Fibroblast of skin of right quadriceps (primary cell): ENCODE data around the gene ITGBL1.

Experiments used
- DNase-seq: peaks from one replicate; pipeline ENCODE4 v3.0.0-alpha.2; 2013

ITGBL1 gene

DNA sequence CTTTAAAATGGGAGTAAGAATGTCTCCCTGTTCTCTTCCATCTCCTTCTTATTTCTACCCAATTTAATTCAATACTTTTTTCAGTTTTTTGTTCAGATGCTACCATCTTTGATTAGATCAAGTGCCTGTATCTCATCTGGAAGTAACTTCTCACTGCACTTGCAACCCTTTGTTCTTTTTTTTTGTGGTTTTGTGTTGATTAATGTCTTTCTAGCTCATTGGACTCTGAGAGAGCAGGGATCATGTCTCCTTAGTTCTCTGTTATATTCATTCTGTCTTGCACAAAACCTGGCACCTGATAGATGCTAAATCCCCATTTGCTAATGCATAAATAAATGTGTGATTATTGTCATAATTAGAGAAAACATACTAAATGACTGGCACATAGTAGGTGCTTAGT lies 834 bp upstream of the ITGBL1 start:
- no peak for DNase-seq

DNA sequence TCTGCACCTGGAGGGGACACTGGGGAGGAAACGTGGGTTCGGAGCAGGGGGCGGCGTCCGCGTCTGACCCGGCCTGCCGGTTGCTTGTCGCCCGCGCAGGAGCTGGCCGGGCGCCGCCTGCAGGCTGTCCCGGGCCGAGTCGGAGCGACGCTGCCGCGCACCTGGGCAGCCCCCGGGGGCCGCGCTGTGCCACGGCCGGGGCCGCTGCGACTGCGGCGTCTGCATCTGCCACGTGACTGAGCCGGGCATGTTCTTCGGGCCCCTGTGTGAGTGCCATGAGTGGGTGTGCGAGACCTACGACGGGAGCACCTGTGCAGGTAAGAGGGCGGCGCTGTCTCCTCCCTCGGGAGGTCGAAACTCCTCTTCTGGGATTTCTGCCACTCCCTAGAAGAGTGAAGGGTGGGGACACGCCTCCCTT lies 1.3 kb downstream of the ITGBL1 start:
- no peak for DNase-seq

DNA sequence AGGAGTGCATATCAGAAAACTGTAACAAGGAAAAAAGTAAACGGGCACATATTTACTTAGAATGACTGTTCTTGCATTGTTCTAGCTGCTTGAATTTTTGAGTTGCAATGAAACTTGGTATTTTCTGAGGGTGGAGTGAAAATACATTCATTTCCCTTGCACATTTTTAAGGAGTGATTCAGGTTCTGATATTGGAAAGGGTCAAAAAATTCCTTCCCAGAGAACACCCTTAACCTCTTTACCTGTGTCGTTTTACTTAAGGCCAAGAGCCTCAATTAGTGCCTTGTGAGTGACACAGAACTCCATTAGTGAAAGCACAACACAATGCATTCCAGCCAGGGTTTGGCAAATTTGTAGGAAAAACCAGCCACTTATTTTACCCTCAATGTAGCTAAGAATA lies 2.3 kb downstream of the ITGBL1 start:
- peak; percentile 49 for DNase-seq

DNA sequence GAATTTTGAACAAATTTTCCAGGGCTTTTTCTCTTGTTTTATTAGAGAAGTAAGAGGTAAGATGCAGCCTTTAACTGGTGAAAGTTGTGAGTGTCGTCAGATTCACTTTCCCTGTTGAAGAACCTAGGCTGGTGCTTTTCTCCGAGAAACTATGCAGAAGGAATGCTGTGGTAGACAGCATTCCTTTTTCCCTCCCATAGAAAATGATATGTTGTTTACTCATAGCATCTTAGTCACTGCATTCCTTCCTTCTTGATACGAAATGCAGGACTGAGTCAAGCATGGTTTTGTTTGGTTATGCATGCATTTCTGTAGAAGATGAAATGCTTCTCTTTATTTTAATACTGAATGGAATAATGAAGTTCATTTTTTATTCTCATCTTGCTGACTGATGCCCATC lies 3.4 kb downstream of the ITGBL1 start:
- peak; percentile 94 for DNase-seq

DNA sequence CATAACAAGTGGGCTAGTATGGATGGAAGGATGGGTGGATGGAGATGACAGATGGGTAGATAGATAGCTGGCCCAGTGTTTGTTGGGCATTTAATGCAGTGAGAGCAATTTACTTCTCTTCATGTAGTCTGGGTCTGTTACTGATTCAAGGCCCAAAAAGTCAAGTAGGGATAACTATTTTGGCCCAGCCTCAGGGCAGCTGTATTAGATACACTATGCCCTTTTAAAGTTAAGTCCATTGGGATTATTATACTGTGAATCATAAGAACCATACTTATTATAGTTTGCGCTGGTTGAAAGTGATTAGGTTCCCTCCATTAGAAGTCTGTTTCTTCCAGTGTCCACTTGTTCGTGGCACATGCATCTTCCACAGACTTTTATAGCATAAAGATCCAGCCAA lies 4.7 kb downstream of the ITGBL1 start:
- no peak for DNase-seq

DNA sequence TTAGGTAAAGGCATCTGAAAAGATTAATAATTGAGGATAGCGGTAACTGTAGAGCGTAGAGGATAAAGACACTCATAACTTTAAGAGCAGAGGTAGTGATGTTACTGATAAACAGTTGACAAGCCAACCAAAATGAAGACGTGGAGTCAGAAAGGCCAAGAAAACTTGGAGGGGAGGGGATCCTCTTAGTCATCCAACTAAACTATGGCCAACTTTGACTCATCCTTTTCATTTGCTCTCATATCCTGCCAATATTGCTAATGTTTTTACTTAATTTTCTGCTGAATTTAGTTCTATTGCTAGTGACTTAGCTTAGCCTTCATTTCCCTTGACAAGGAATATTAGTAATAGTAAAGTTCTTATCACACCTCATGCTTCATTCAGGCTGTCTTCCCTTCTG lies 13.4 kb downstream of the ITGBL1 start:
- peak; percentile 61 for DNase-seq

DNA sequence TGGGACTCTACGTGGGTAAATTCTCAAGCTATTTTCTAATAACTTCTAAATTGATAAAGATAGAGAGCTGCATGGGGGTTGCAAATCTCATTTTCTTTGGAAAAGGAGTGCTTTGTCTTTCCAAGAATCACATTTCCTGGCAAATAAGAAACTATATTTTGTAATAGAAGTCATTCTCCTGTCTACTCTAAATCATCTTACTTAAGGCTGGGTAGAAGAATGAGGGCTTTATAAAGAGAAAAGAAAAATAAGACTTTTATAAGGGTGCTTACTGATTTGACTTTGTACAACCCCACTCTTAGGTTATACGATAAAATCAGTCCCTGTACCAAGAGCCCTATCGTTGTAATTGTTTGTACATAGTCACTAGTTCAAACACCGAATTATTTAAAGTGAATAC lies 14.9 kb downstream of the ITGBL1 start:
- no peak for DNase-seq

DNA sequence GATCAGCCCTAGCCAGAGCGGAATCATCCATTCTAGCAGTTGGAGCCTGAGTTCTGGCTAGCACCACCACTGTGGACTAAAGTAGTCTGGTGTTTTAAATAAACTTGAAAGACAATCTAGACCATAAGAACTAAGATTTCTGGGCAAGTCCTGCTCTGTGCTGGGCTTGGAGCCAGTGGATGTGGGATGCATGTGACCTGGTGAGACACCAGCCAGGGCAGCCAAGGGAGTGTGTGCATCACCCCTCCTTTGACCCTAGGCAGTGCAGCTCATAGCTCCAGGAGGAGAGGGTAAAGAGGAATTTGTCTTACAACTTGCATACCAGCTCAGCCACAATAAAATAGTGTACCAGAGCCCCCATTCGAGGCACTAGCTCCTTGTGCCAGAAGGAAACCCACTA lies 21.0 kb downstream of the ITGBL1 start:
- peak; percentile 71 for DNase-seq

DNA sequence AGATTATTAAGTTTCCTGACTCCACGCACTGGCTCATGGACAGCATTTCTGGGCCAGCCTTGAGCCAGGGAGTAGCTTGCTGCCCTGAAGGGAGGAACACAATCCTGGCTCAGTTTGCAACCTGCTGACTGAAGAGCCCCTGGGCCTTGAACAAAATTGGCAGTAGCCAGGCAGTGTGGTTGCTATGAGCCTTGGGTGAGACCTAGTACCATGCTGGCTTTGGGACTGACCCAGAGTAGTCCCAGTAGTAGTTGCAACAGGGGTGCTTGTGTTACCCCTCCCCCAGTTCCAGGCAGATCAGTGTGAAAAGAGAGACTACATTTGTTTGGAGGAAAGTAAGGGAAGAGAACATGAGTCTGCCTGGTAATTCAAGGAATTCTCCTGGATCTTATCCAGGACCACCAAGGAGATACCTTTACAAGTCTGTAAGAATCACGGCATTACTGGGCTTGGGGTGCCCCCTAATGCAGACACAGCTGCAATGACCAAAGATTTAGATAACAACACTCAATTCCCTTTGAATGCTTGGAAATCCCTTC lies 22.0 kb downstream of the ITGBL1 start:
- DNase-seq, result peak; percentile 95

DNA sequence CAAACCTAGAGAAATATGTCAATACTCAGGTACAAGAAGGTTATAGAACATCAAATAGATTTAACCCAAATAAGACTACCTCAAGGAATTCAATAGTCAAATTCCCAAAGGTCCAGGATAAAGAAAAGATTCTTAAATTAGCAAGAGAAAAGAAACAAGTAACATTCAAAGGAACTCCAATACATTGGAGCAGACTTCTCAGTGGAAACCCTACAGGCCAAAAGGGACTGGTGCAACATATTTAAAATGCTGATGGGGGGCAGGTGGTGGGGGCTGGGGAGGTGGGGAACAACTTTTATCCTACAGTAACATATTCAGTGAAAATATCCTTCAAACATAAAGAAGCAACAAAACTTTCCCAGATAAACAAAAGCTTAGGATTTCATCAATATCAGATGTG lies 23.1 kb downstream of the ITGBL1 start:
- no peak for DNase-seq

DNA sequence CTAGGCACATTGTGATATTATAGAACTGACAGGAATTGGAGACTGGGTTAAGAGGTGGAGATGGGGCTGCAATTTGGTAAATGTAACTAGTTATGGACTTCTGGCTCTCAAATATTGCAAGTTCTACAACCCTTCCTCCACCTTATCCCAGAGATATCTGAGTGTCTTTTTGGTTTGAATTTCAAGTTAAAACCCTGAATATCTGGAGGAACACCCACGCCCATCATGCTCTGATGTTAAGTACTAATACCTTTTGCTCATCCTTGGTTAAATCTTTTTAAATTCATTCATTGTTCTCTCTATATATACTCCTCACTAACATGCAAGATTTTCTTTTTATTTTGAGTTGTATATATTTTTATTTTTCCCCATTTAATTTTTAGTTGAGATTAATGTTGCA lies 28.9 kb downstream of the ITGBL1 start:
- DNase-seq, result no peak

DNA sequence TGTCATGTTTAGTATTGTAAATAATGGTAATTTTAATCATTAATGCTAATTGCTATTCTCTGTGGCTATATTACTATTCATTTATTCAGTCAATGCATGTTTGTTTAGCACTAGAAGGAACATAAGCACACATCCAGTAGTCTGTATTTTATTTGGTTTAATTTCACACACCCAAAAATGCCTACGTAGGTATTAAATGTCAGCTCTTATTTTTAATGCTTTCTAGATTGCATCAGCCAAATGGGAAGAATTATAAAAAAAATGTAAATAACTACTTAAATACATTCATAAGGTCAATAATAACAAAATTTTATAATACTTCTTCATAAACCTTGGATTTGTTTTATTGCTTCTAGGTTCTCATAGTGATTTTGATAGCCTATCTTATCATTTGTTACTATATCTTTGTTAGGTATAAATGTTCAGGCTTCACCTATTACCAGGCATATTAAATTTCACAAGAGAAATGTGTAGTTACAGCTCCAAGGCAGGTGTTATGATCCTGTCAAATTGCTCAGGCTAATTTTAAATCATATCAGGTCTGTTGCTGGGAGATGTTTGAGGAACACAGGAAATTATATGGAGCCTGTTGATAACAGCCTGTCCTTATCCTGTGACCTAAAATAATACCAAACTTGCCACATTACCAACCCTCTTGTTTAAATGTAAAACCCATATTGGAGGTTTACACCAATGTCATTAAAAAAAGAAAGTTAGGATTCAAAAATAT lies 34.4 kb downstream of the ITGBL1 start:
- no peak for DNase-seq

DNA sequence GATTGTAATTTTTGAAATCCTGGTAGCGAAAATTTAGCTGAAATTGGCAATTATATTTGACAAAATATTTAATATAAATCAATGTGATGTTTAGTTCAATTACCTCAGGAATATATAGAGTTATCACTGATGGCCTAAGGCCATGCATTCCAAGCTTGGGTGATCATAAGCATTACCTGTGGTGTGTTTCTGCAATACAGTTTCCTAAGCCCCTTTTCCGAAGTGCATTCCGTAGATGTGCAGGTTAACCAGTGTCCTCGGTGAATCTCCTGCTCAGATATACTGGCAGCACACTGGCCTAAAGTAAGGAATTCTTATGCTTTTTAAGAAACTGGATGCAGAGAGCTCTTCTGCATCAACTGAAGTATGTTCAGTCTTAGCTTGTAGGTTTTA lies 35.0 kb downstream of the ITGBL1 start:
- DNase-seq, result no peak

DNA sequence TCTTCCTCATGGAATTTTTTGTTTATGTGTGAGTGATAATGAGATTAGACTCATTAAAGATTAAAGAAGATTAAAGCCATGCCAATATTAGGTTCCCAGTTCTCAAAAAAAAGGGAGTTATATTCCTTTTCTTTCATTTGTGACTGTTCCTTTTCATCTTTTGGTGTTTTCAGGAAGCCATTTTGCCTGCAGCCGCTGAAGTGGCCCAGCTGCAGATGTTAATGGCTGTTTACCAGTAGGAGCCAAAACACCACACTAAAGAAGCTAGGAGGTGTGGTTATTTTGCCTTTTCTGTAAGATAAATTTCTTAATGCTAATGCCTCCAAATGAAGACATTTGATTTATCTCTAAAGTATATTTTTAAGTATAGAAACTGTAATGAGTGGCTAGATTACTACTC lies 36.3 kb downstream of the ITGBL1 start:
- DNase-seq, result no peak

DNA sequence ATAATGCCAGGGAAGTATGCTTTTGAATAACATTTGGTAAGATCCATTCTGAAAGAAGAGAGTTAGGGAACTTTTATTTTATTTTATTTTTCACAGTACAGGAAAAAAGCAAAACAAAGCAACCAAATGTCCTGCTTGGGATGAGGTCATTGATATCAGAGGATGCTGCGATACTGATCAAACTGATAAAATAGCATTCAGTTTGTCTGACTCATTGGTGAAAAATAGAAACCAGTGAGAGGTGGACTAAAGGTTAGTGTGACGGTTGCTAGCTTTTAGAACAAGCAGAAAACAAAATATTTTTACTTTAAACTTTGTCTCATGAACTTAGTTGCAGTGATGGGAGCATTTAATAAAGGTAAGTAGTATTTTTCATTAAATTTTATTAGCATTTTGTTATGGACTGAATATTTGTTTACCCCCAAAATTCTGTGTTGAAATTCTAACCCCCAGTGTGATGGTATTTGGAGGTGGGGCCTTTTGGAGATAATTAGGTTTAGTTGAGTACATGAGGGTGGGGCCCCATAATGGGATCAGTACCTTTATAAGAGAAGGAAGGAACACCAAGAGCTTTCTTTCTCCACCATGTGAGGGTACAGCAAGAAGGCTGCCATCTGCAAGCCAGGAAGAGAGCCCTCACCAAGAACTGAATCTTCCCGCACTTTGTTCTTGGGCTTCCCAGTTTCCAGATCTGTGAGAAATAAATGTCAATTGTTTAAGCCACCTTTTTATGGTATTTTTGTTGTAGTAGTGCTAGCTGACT lies 37.3 kb downstream of the ITGBL1 start:
- peak; percentile 34 for DNase-seq

DNA sequence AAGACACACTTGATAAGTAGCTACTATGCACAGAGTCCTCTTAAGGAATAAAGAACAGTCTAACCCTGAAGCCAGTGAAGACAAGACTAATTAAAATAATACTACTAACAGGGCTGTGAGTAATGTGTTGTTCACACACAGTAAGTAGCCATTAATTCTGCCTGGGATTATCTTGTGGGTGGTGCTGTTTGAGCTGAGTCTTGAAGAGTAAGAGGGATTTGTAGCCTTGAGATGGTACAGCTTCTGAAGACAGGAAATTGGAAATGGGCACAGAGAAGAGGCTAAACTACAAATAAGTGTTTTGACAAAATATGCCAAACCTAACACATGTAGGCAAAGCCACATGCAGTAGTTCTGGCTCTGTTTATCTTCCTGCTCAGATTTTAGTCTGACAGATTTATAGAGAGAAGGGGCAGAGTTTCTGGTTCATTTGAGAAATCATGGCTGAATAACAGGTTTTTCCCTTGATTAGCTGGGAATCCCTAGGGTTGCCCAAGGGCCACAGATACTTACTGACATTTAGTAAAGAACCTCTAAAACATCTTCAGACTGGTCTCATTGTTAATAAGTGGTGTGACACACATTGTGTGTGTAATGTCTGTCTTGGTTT lies 38.0 kb downstream of the ITGBL1 start:
- DNase-seq, result peak; percentile 48

DNA sequence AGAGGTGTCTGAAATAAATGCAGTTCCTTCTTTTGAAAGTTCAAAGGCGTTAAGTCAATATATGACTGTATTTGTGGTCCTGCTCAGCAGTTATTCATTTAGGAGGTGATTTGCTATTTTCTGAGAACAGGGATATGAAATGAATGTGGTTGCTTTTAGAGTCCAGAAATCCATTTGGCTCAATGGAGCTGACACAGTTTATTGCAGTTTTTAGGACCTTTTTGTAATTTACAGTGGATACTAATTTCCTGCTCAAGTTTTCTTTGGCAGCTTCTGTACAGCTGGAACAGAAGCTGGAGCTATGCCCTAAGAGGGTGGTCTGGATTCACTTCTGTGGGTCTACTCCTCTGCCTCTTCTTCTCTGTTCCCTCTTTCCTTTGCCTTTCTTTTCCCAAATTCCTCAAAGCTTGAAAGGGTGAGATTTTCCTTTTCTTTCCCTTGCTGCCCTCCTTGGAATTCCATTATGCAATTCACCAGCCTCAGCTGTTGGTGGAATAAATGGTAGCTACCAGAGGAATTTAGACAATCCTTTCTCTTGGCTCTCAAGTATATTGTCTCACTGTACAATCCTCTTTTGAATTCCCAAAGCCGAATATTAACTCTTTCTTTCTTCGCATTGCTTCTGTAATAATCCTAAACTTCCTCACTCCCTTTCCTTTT lies 39.9 kb downstream of the ITGBL1 start:
- DNase-seq, result peak; percentile 34

DNA sequence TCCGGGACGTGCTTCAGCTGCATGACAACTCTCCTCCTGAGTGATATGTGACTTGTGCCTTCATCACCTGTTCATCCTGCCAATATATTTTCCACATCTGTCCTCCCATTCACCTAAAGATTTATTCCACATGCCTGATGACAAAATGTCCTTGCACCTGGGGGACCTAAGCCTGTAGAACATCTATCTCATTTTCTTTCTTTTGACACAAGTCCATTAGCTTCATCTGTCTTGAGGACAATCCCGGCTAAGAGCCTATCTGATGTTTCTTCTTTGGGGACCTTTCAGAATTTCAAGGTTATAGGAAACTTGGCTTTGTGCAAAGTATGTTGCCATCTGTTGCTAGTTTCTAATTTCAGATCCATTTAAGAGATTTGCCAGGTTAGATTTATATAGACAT lies 41.1 kb downstream of the ITGBL1 start:
- no peak for DNase-seq

DNA sequence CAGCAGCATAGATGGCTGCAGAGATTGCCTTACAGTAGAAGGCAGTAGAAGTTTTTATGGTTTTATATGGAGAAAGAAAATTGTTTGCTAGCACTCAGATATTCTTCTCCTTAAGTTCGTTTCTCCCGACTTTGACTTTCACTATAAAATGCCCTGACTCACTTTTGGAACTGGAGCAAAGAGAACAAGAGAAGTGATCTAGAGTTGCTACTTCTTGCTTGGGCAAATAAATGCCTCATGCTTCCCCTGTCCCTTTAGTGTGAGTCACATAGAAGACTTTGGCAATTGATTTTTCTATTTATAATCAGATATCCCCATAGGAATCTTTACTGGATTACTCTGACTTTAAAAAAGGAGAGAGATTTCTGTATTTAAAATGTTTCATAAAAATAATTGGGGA lies 46.9 kb downstream of the ITGBL1 start:
- DNase-seq, result no peak

DNA sequence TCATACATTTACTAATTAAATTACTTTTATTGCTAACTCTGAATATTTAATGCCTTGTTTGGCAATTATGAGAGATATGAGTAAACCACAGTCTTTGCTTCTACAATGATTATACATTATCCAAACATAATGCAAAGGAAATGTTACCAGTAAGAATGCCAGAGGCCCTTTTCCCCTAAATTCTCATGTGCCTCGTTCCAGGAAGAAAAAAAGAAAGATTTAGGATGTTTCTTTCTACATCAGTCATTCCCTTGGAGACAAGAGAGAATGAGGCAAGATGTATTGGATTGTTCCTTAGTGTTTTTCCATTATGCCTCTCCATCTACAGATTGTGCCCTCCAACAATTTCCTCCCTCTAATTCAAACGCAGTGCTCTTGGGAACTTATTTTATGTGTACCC lies 50.1 kb downstream of the ITGBL1 start:
- DNase-seq, result no peak

DNA sequence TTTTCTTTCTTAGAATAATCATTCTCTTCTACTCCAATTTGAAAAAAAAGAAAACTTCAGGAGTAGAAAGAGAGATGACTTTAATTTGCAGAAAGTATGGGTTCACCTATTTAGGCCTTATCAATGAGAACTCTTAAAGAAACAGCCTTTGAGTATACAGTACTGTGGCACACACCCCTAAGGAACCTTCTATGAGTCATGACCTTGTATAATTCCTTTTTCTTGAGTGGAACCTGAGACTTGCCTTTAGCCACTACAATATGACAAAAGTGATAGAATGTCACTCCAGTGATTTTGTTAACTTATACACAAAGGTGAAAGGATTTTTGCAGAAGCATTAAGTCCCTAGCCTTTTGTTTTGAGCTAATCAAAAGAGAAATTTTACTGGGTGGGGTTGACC lies 58.7 kb downstream of the ITGBL1 start:
- DNase-seq, result no peak

DNA sequence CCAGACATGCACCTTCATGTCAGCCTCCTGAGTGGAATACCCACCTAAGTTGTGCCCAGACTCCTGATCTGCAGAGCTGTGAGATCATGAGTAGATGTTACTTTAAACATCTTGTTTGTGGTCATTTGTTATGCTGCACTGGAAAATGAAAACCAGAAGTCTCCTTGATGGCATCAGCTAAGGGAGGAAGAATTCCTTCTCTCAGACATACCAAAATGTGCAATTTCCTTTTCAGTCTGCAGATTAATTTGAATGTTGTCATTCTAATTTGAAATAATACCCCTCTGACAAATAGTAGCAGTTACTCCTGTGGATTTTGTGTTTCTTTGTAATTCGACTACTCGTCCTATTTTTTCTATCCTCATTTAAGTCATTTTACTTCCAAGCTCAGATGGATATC lies 59.3 kb downstream of the ITGBL1 start:
- DNase-seq, result peak; percentile 64

DNA sequence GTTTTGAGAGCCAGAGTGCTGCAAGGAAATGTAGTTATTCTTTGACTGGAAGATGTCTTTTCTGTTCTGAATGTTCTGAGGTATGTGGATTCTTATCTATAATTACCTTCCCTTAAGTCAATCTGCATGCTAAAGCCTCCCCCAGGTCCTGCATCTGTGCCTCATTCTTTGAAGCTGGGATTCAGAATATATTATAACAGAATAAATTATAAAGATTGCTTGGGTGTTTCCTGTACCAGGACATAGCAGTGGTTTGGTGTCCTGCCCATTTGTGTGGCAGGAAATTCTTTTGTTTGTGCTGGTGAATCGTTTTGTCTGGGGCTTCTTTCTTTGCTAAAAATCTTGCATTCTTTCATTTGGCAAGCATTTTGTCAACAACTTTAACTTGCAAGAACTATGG lies 60.2 kb downstream of the ITGBL1 start:
- peak; percentile 46 for DNase-seq
